Astrocyte of the hippocampus (primary cell): ENCODE measurements around the gene CYSLTR2.

Experiments used
- DNase-seq: peaks from one replicate; pipeline ENCODE4 v3.0.0; 2011; ENCODE audit warnings: low read depth, low spot score

CYSLTR2 gene

GRCh38 chr13:48653472-48653939 lies at the start of gene CYSLTR2:
Gene CYSLTR2 (plus strand): TSS chr13:48653929. CDS start chr13:48706818, 52,889 bp downstream.
- DNase-seq, result peak; percentile 35

GRCh38 chr13:48615049-48615448 lies 38.7 kb upstream of the CYSLTR2 start:
- DNase-seq, result no peak

- DNase-seq, result no peak
These were observed 34.8 kb upstream of the CYSLTR2 start for GRCh38 chr13:48618937-48619336.

- no peak for DNase-seq
These were observed 32.7 kb upstream of the CYSLTR2 start for GRCh38 chr13:48621056-48621455.

- no peak for DNase-seq
These were observed 29.7 kb upstream of the CYSLTR2 start for GRCh38 chr13:48624016-48624415.

- DNase-seq, result no peak
These were observed 28.9 kb upstream of the CYSLTR2 start for GRCh38 chr13:48624858-48625257.

GRCh38 chr13:48625413-48626076 lies 28.2 kb upstream of the CYSLTR2 start:
- no peak for DNase-seq

GRCh38 chr13:48626077-48626449 lies 27.7 kb upstream of the CYSLTR2 start:
- DNase-seq, result no peak

GRCh38 chr13:48626726-48627451 lies 26.8 kb upstream of the CYSLTR2 start:
- DNase-seq, result peak; percentile 35

- DNase-seq, result no peak
These were observed 24.5 kb upstream of the CYSLTR2 start for GRCh38 chr13:48629277-48629676.

- no peak for DNase-seq
These were observed 23.4 kb upstream of the CYSLTR2 start for GRCh38 chr13:48630291-48630690.

GRCh38 chr13:48630773-48631172 lies 23.0 kb upstream of the CYSLTR2 start:
- DNase-seq, result no peak

GRCh38 chr13:48631441-48631840 lies 22.3 kb upstream of the CYSLTR2 start:
- DNase-seq, result no peak

GRCh38 chr13:48633700-48634099 lies 20.0 kb upstream of the CYSLTR2 start:
- DNase-seq, result no peak

GRCh38 chr13:48634636-48635035 lies 19.1 kb upstream of the CYSLTR2 start:
- DNase-seq, result no peak

GRCh38 chr13:48635478-48635877 lies 18.3 kb upstream of the CYSLTR2 start:
- no peak for DNase-seq

GRCh38 chr13:48636550-48636949 lies 17.2 kb upstream of the CYSLTR2 start:
- peak; percentile 28 for DNase-seq

- DNase-seq, result no peak
These were observed 16.1 kb upstream of the CYSLTR2 start for GRCh38 chr13:48637601-48638000.

- no peak for DNase-seq
These were observed 13.0 kb upstream of the CYSLTR2 start for GRCh38 chr13:48640767-48641166.

- no peak for DNase-seq
These were observed 12.3 kb upstream of the CYSLTR2 start for GRCh38 chr13:48641404-48641803.

- DNase-seq, result no peak
These were observed 11.7 kb upstream of the CYSLTR2 start for GRCh38 chr13:48642061-48642460.

- DNase-seq, result no peak
These were observed 10.6 kb upstream of the CYSLTR2 start for GRCh38 chr13:48643159-48643558.

- no peak for DNase-seq
These were observed 9.6 kb upstream of the CYSLTR2 start for GRCh38 chr13:48644141-48644540.
